MCF 10A (cell line): ENCODE data around the gene ZNF107. TPM values are rescaled to one million over a fixed set of nuclear protein-coding genes. Genes with fewer than 3 reads are reported as not detected.
A peak's percentile ranks its signal among the peaks of the same experiment; 100 is the strongest.

Source experiments
- BruUV-seq: library from RNA; stranded (reverse); fragments of 400-500 nt; replicated peaks from 2 replicates; lab custom pipeline; 2021; lab: Mats Ljungman, UMichigan
- CTCF ChIA-PET: fragments of 300-600 bp; sonication (Branson Sonifier 250); formaldehyde crosslinking; extraction: SDS; loops from one replicate; lab custom pipeline; 2021; ENCODE audit warnings: antibody characterized with exemption, inconsistent platforms; lab: Yijun Ruan, JAX
- POLR2A ChIA-PET: fragments of 300-600, 350-650 bp; sonication (Branson Sonifier 250); formaldehyde crosslinking; extraction: SDS; loops from one replicate; lab custom pipeline; 2020; ENCODE audit warnings: antibody characterized with exemption, inconsistent platforms; lab: Yijun Ruan, JAX
- DNase-seq: peaks from one replicate; pipeline ENCODE4 v3.0.0-alpha.2; 2018; ENCODE audit not compliant: unreplicated experiment
- H3K27ac Mint-ChIP-seq: one replicate; pipeline ENCODE4 v1.8.0; 2022; ENCODE audit warnings: mild to moderate bottlenecking, low read depth, mixed read lengths; ENCODE audit not compliant: unreplicated experiment
- H3K27me3 Mint-ChIP-seq: one replicate; pipeline ENCODE4 v1.8.0; 2022; ENCODE audit warnings: mixed read lengths; ENCODE audit not compliant: insufficient read depth, unreplicated experiment
- H3K36me3 Mint-ChIP-seq: one replicate; pipeline ENCODE4 v1.8.0; 2022; ENCODE audit warnings: mild to moderate bottlenecking, moderate library complexity, mixed read lengths; ENCODE audit not compliant: insufficient read depth, unreplicated experiment
- H3K4me1 Mint-ChIP-seq: one replicate; pipeline ENCODE4 v1.8.0; 2022; ENCODE audit warnings: mixed read lengths; ENCODE audit not compliant: insufficient read depth, unreplicated experiment
- H3K4me3 Mint-ChIP-seq: one replicate; pipeline ENCODE4 v1.8.0; 2022; ENCODE audit warnings: mild to moderate bottlenecking, moderate library complexity, mixed read lengths; ENCODE audit not compliant: unreplicated experiment
- H3K9me3 Mint-ChIP-seq: one replicate; pipeline ENCODE4 v1.8.0; 2022; ENCODE audit warnings: mixed read lengths; ENCODE audit not compliant: unreplicated experiment
- intact Hi-C: fragments of 100-400 bp; cut with micrococcal nuclease; formaldehyde crosslinking; loops from 2 replicates; pipeline ENCODE4 v1.14.1; 2022
- total RNA-seq: library from RNA; stranded (reverse); gene quantifications from 2 replicates; pipeline ENCODE4 v1.2.3, GENCODE V29; 2022
- TF ChIP-seq, protein P1 (sequence below): fragments of 200-600 bp; IDR thresholded peaks from one replicate; pipeline ENCODE4 v1.8.0; 2022; ENCODE audit warnings: antibody characterized with exemption, mild to moderate bottlenecking; ENCODE audit not compliant: unreplicated experiment

ZNF107 gene
- total RNA-seq, 1 experiment from 2014 or later = 4.6 TPM

DNA sequence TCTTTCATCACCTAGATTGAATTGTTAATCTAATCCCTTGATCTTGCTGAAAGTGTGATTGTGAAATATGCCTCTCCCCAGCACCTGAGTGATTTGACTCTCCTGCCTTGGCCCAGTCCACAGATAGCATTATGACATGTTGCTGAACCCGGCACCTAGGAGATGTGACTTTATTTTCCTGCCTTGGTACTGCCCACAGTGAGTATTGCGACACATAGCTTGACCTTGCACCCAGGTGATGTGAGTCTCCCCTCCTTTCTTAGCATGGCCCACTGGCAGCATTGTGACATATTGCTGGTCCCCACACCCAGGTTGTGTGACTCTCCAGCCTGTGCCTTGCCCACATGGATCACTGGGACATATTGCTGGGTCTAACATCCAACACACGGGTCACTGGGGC is 32.5 kb upstream of the ZNF107 start:
- no peak overlapping the region for H3K27ac Mint-ChIP-seq

GRCh38 chr7:64634406-64635062 is 31.4 kb upstream of the ZNF107 start:
- no TSS peak for BruUV-seq
- TF ChIP-seq, protein P1, sequence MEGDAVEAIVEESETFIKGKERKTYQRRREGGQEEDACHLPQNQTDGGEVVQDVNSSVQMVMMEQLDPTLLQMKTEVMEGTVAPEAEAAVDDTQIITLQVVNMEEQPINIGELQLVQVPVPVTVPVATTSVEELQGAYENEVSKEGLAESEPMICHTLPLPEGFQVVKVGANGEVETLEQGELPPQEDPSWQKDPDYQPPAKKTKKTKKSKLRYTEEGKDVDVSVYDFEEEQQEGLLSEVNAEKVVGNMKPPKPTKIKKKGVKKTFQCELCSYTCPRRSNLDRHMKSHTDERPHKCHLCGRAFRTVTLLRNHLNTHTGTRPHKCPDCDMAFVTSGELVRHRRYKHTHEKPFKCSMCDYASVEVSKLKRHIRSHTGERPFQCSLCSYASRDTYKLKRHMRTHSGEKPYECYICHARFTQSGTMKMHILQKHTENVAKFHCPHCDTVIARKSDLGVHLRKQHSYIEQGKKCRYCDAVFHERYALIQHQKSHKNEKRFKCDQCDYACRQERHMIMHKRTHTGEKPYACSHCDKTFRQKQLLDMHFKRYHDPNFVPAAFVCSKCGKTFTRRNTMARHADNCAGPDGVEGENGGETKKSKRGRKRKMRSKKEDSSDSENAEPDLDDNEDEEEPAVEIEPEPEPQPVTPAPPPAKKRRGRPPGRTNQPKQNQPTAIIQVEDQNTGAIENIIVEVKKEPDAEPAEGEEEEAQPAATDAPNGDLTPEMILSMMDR = no peak
- H3K27ac Mint-ChIP-seq = no peak overlapping the region
- intact Hi-C loops = no loop called here
- CTCF ChIA-PET = no interaction called here
- no peak overlapping the region for H3K4me3 Mint-ChIP-seq
- H3K4me1 Mint-ChIP-seq = no peaks in the 10 kb centered on the region
- no peaks in the 10 kb centered on the region for H3K27me3 Mint-ChIP-seq
- POLR2A ChIA-PET = interaction anchor here (0.6 kb wide), 1 partner anchor 273 kb away, joined by 3 read pairs; no protein-coding TSS in a partner anchor
- H3K36me3 Mint-ChIP-seq = no peaks in the 10 kb centered on the region
- peaks cover 26% of the 10 kb centered on the region for H3K9me3 Mint-ChIP-seq
- no peak for DNase-seq

More for the DNA sequence above, 32.5 kb upstream of the ZNF107 start:
- Mint-ChIP-seq H3K27me3 (no peaks in the 10 kb centered on the region), H3K36me3 (no peaks in the 10 kb centered on the region), H3K9me3 (peaks cover 25% of the 10 kb centered on the region), H3K4me3 (no peak overlapping the region), H3K4me1 (no peaks in the 10 kb centered on the region)
- no TSS peak for BruUV-seq
- ChIA-PET POLR2A (no interaction called here), CTCF (no interaction called here)
- TF ChIP-seq, protein P1 = no peak
- DNase-seq = no peak
- intact Hi-C loops = no loop called here

DNA sequence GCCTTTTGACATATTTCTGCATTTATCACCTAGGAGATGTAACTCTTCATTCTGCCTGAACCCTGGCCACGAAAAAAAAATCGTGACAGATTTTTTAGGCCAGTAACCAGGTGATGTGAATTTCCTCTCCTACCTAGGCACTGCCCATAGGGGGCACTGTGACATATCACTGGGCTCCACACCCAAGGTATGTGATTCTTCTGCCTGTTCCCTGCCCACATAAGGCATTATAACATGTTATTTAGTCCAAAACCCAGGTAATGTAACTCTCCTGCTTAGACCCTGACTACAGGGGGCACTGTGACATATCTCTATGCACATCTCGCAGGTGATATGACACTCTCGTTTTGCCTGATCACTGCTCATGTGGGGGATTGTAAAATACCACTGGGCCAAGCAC is 29.5 kb upstream of the ZNF107 start:
- POLR2A ChIA-PET = no interaction called here
- no peak overlapping the region for H3K27ac Mint-ChIP-seq
- no TSS peak for BruUV-seq
- H3K27me3 Mint-ChIP-seq = no peaks in the 10 kb centered on the region
- no peaks in the 10 kb centered on the region for H3K4me1 Mint-ChIP-seq
- peaks cover 28% of the 10 kb centered on the region for H3K9me3 Mint-ChIP-seq
- TF ChIP-seq, protein P1 = peak; percentile 13
- no peak for DNase-seq
- H3K36me3 Mint-ChIP-seq = no peaks in the 10 kb centered on the region
- intact Hi-C loops = no loop called here
- CTCF ChIA-PET = no interaction called here
- H3K4me3 Mint-ChIP-seq = no peak overlapping the region

DNA sequence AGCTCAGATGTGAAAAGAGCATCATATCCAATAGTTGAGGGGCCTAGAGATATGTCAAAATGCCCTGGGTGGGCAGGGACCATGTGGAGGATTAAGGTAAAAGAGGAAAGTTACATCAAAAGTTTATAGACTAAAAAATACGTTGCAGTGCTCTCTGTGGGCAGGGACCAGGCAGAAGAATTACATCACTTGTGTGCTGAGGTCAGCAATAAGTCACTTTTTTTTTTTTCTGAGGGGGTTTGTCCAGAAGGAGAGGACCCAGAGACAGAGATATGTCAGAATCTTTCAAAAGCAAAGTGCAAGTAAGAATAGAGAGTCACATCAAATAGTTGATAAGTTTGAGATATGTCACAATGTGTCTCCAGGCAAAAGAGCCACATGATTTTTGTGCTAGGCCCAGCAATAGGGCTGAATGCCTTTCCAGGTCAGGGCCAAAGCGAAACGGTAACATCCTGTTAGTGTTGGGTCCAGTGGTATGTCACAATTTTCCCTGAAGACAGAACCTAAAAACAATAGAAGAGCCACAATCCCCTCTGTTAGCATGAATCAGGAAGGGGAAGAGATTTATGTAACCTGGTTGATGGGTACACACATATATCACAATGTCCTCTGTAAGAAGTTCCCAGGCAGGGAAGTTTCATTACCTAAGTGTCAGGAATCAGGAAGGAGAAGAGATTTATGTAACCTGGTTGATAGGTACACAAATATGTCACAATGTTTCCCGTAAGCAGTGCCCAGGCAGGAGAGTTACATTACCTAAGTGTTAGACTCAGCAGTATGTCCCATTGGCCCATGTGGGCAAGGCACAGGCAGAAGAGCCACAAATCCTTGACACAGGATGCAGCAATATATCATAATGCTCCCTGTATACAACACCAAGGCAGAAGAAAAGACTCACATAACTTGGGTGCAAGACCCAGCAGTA is 28.1 kb upstream of the ZNF107 start:
- no peak for DNase-seq
- TF ChIP-seq, protein P1 = no peak
- no TSS peak for BruUV-seq
- H3K27ac Mint-ChIP-seq = no peak overlapping the region
- intact Hi-C loops = no loop called here
- H3K4me1 Mint-ChIP-seq = no peaks in the 10 kb centered on the region
- CTCF ChIA-PET = interaction anchor here (0.7 kb wide), 1 partner anchor 323 kb away, joined by 4 read pairs; no protein-coding TSS in a partner anchor
- H3K36me3 Mint-ChIP-seq = no peaks in the 10 kb centered on the region
- no peak overlapping the region for H3K4me3 Mint-ChIP-seq
- peaks cover 28% of the 10 kb centered on the region for H3K9me3 Mint-ChIP-seq
- POLR2A ChIA-PET = no interaction called here
- H3K27me3 Mint-ChIP-seq = no peaks in the 10 kb centered on the region
